DOHH2 (cell line): ENCODE data around the gene NLGN1.

Experiments used
- H3F3A ChIP-seq: fragments of 200-600 bp; sonication (generic), shearing (Covaris generic); 2 replicates; pipeline ENCODE4 v1.6.0; 2016; ENCODE audit warnings: antibody characterized with exemption, mild to moderate bottlenecking; ENCODE audit not compliant: control insufficient read depth, insufficient read depth
- H3K27ac ChIP-seq: fragments of 200-600 bp; sonication (generic); 2 replicates; pipeline ENCODE4 v1.5.1; 2014; ENCODE audit warnings: low read depth, mild to moderate bottlenecking, low read length, moderate library complexity
- H3K27me3 ChIP-seq: fragments of 200-600 bp; sonication (generic); 2 replicates; pipeline ENCODE4 v1.6.1; 2014; ENCODE audit warnings: mild to moderate bottlenecking, low read length, mixed read lengths; ENCODE audit not compliant: control insufficient read depth
- H3K36me3 ChIP-seq: fragments of 200-600 bp; sonication (generic); 2 replicates; pipeline ENCODE4 v1.6.1; 2014; ENCODE audit warnings: mild to moderate bottlenecking, low read length, moderate library complexity, mixed read lengths; ENCODE audit not compliant: control insufficient read depth
- H3K4me1 ChIP-seq: fragments of 200-600 bp; sonication (generic); 2 replicates; pipeline ENCODE4 v1.6.1; 2014; ENCODE audit warnings: mild to moderate bottlenecking, low read length, mixed read lengths; ENCODE audit not compliant: control insufficient read depth
- H3K4me2 ChIP-seq: fragments of 200-600 bp; sonication (generic); 2 replicates; pipeline ENCODE4 v1.6.0; 2014; ENCODE audit warnings: mild to moderate bottlenecking, low read length, moderate library complexity
- H3K4me3 ChIP-seq: fragments of 200-600 bp; sonication (generic); 2 replicates; pipeline ENCODE4 v1.5.1; 2014; ENCODE audit warnings: mild to moderate bottlenecking, low read length, mixed read lengths
- H3K79me2 ChIP-seq: fragments of 200-600 bp; sonication (generic); 2 replicates; pipeline ENCODE4 v1.6.1; 2014; ENCODE audit warnings: mild to moderate bottlenecking, low read length, mixed read lengths; ENCODE audit not compliant: control insufficient read depth
- H3K9me2 ChIP-seq: fragments of 200-600 bp; sonication (generic); replicated peaks from 2 replicates; pipeline ENCODE4 v1.6.1; 2014; ENCODE audit warnings: mild to moderate bottlenecking, low read length, mixed read lengths; ENCODE audit not compliant: control insufficient read depth
- H3K9me3 ChIP-seq: fragments of 200-600 bp; sonication (generic); 2 replicates; pipeline ENCODE4 v1.6.1; 2014; ENCODE audit warnings: antibody characterized with exemption, low read length, mixed read lengths; ENCODE audit not compliant: control insufficient read depth, insufficient read depth
- H4K20me1 ChIP-seq: fragments of 200-600 bp; sonication (generic); 2 replicates; pipeline ENCODE4 v1.6.0; 2014; ENCODE audit warnings: low read depth, mild to moderate bottlenecking, antibody characterized with exemption, low read length, moderate library complexity; ENCODE audit not compliant: control insufficient read depth, insufficient read depth
- CTCF ChIP-seq: fragments of 200-600 bp; sonication (generic); IDR thresholded peaks from one replicate; pipeline ENCODE4 v1.5.1; 2014; ENCODE audit warnings: antibody characterized with exemption, mild to moderate bottlenecking, low read depth, low read length; ENCODE audit not compliant: poor library complexity, severe bottlenecking
- EZH2phosphoT487 ChIP-seq: fragments of 200-600 bp; sonication (generic); IDR thresholded peaks from 2 replicates; pipeline ENCODE4 v1.6.1; 2017; ENCODE audit warnings: borderline replicate concordance, mild to moderate bottlenecking, antibody characterized with exemption, low read length, moderate library complexity, mixed read lengths

The NLGN1 gene

GRCh38 chr3:174153871-174154270 lies 756.3 kb downstream of the NLGN1 start:
- no peaks in the 10 kb centered on the region for H3F3A ChIP-seq
- no peak overlapping the region for H3K4me3 ChIP-seq
- H3K36me3 ChIP-seq, result no peaks in the 10 kb centered on the region
- no peak overlapping the region for H3K27ac ChIP-seq
- H3K79me2 ChIP-seq, result no peaks in the 10 kb centered on the region
- no peak overlapping the region for H3K4me2 ChIP-seq
- no peaks in the 10 kb centered on the region for H3K9me2 ChIP-seq
- no peak for TF ChIP-seq EZH2phosphoT487
- no peak for TF ChIP-seq CTCF
- H3K27me3 ChIP-seq, result no peaks in the 10 kb centered on the region
- no peaks in the 10 kb centered on the region for H4K20me1 ChIP-seq
- H3K9me3 ChIP-seq, result no peaks in the 10 kb centered on the region
- H3K4me1 ChIP-seq, result no peaks in the 10 kb centered on the region

- Histone ChIP-seq H3K4me2 (no peak overlapping the region), H3K9me2 (no peaks in the 10 kb centered on the region)
- TF ChIP-seq CTCF (no peak), EZH2phosphoT487 (no peak)
These were observed 758.7 kb downstream of the NLGN1 start for GRCh38 chr3:174156200-174156599.

GRCh38 chr3:174158674-174159073 lies 761.1 kb downstream of the NLGN1 start:
- Histone ChIP-seq H3K4me3 (no peak overlapping the region), H3K27me3 (no peaks in the 10 kb centered on the region), H3K4me1 (no peaks in the 10 kb centered on the region), H3K4me2 (no peak overlapping the region), H3K9me3 (no peaks in the 10 kb centered on the region), H3K9me2 (no peaks in the 10 kb centered on the region), H3K36me3 (no peaks in the 10 kb centered on the region), H4K20me1 (no peaks in the 10 kb centered on the region), H3K27ac (no peak overlapping the region), H3F3A (no peaks in the 10 kb centered on the region), H3K79me2 (no peaks in the 10 kb centered on the region)
- TF ChIP-seq CTCF (no peak), EZH2phosphoT487 (no peak)

More at GRCh38 chr3:174156200-174156599, 758.7 kb downstream of the NLGN1 start:
- no peaks in the 10 kb centered on the region for H3K79me2 ChIP-seq
- H4K20me1 ChIP-seq, result no peaks in the 10 kb centered on the region
- no peaks in the 10 kb centered on the region for H3F3A ChIP-seq
- no peak overlapping the region for H3K27ac ChIP-seq
- H3K4me1 ChIP-seq, result no peaks in the 10 kb centered on the region
- no peaks in the 10 kb centered on the region for H3K9me3 ChIP-seq
- no peaks in the 10 kb centered on the region for H3K27me3 ChIP-seq
- no peak overlapping the region for H3K4me3 ChIP-seq
- no peaks in the 10 kb centered on the region for H3K36me3 ChIP-seq

GRCh38 chr3:174159604-174160003 lies 762.1 kb downstream of the NLGN1 start:
- no peak overlapping the region for H3K4me3 ChIP-seq

More at GRCh38 chr3:174159604-174160003, 762.1 kb downstream of the NLGN1 start:
- Histone ChIP-seq H3K9me3 (no peaks in the 10 kb centered on the region), H3K9me2 (no peaks in the 10 kb centered on the region), H3K4me2 (no peak overlapping the region), H3K27ac (no peak overlapping the region), H3K79me2 (no peaks in the 10 kb centered on the region), H3K36me3 (no peaks in the 10 kb centered on the region), H4K20me1 (no peaks in the 10 kb centered on the region), H3F3A (no peaks in the 10 kb centered on the region), H3K4me1 (no peaks in the 10 kb centered on the region), H3K27me3 (no peaks in the 10 kb centered on the region)
- TF ChIP-seq EZH2phosphoT487, result no peak
- TF ChIP-seq CTCF, result no peak
